Coronary artery (tissue), 2 donors: ENCODE data around the gene ADGRG2.
"Not testable (repeated sequence)": the region's sequence is repeated elsewhere in the genome, so short reads cannot be mapped to it uniquely, and the experiment has no call there.

Experiments used
- DNase-seq: peaks from one replicate; pipeline ENCODE4 v3.0.0-alpha.2; 2017; ENCODE audit warnings: low spot score
- H3K27ac ChIP-seq, 2 donors: fragments of 200-600 bp; sonication (generic); one replicate each; pipeline ENCODE4 v1.5.1; 2016 to 2019
- H3K4me3 ChIP-seq: fragments of 200-600 bp; sonication (generic); 2 replicates; pipeline ENCODE4 v1.5.1; 2016; ENCODE audit warnings: mild to moderate bottlenecking, moderate library complexity
- CTCF ChIP-seq: fragments of 200-600 bp; sonication (generic); IDR thresholded peaks from one replicate; pipeline ENCODE4 v1.5.1; 2019; ENCODE audit warnings: antibody characterized with exemption

The ADGRG2 gene

GRCh38 chrX:19086102-19086772 lies 36.0 kb downstream of the ADGRG2 start:
- no peak for TF ChIP-seq CTCF
- Histone ChIP-seq H3K27ac (no peak overlapping the region), H3K4me3 (no peak overlapping the region)
- no peak for DNase-seq

- DNase-seq: no peak
- Histone ChIP-seq H3K4me3 (no peak overlapping the region), H3K27ac (no peak overlapping the region)
- no peak for TF ChIP-seq CTCF
Observed at GRCh38 chrX:19085666-19086065, 36.6 kb downstream of the ADGRG2 start.

GRCh38 chrX:19075754-19076153 lies 46.5 kb downstream of the ADGRG2 start:
- TF ChIP-seq CTCF: no peak
- no peak overlapping the region for H3K27ac ChIP-seq

GRCh38 chrX:19072372-19072771 lies 49.9 kb downstream of the ADGRG2 start:
- no peak for DNase-seq
- Histone ChIP-seq H3K27ac (no peak overlapping the region), H3K4me3 (no peak overlapping the region)
- no peak for TF ChIP-seq CTCF

More at GRCh38 chrX:19075754-19076153, 46.5 kb downstream of the ADGRG2 start:
- H3K4me3 ChIP-seq: no peak overlapping the region
- DNase-seq: no peak

GRCh38 chrX:19070555-19070994 lies 51.7 kb downstream of the ADGRG2 start:
- TF ChIP-seq CTCF: no peak
- DNase-seq: no peak

GRCh38 chrX:19066987-19067386 lies 55.3 kb downstream of the ADGRG2 start:
- H3K27ac ChIP-seq, DNase-seq, H3K4me3 ChIP-seq: not testable (repeated sequence)

More at GRCh38 chrX:19070555-19070994, 51.7 kb downstream of the ADGRG2 start:
- Histone ChIP-seq H3K4me3 (no peak overlapping the region), H3K27ac (no peak overlapping the region)

GRCh38 chrX:19065535-19065934 lies 56.7 kb downstream of the ADGRG2 start:
- no peak for DNase-seq
- H3K27ac ChIP-seq: no peak overlapping the region
- no peak for TF ChIP-seq CTCF
- H3K4me3 ChIP-seq: no peak overlapping the region
